ENCODE data around the gene PPARGC1A. TPM values are rescaled to one million over a fixed set of nuclear protein-coding genes. Genes with fewer than 3 reads are reported as not detected.

The PPARGC1A gene
- total and polyA plus RNA-seq, 8 donors = 2.7 to 12.2 (median 8.1) TPM

DNA sequence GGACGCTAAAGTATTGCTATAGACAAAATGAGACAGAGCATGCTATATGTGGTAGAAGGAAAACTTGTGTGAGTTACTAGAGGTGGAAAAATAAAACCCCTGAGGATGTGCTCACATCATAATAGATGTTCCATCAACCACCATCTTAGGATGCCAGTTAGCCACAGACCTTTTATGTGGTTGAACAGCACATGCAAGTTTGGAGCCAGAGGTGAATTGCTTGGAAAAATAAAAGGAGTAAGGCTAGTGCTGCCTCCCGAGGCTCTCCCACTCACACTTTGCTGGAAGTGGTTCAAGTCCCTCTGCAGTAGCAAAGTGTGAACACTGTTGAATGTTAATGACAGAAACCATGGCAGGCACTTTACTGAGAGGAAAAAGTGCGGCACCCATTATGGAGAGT, 39.4 kb upstream of the PPARGC1A start:
- FAIRE-seq (no peak), DNase-seq (no peak), ATAC-seq (no peak)
- Histone ChIP-seq H3K27ac (no peak overlapping the region), H3K4me1 (no peaks in the 10 kb centered on the region), H3K27me3 (no peaks in the 10 kb centered on the region), H3K9me3 (no peaks in the 10 kb centered on the region), H3K4me3 (no peak overlapping the region), H3K36me3 (no peaks in the 10 kb centered on the region)
- 65 to 79% methylated on average over 3 of the region's 3 CpGs for WGBS, 2 donors
- TF ChIP-seq, protein P1, sequence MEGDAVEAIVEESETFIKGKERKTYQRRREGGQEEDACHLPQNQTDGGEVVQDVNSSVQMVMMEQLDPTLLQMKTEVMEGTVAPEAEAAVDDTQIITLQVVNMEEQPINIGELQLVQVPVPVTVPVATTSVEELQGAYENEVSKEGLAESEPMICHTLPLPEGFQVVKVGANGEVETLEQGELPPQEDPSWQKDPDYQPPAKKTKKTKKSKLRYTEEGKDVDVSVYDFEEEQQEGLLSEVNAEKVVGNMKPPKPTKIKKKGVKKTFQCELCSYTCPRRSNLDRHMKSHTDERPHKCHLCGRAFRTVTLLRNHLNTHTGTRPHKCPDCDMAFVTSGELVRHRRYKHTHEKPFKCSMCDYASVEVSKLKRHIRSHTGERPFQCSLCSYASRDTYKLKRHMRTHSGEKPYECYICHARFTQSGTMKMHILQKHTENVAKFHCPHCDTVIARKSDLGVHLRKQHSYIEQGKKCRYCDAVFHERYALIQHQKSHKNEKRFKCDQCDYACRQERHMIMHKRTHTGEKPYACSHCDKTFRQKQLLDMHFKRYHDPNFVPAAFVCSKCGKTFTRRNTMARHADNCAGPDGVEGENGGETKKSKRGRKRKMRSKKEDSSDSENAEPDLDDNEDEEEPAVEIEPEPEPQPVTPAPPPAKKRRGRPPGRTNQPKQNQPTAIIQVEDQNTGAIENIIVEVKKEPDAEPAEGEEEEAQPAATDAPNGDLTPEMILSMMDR (IDR thresholded peaks at IDR 0.05) = no peak
- intact Hi-C loops (cut with DNase I) = no loop called here

DNA sequence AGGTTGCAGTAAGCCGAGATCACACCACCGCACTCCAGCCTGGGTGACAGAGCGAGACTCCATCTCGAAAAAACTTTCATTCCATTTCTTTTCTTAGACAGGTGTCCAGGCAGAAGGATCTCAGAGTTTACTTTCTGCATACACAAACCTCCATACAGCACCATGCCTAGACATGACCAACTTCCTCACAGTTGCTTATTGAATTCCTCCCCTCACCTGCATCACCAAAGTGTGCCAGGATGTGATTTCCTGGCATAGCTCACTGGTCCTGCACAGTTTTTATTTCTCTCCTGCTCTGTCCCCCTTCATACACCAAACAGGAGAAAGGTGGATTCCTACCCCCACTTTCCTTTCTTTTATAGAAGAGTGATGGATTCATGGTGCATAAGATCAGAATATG, 34.7 kb upstream of the PPARGC1A start:
- Histone ChIP-seq H3K4me3 (no peak overlapping the region), H3K27ac (no peak overlapping the region), H3K27me3 (no peaks in the 10 kb centered on the region), H3K9me3 (no peaks in the 10 kb centered on the region), H3K4me1 (no peaks in the 10 kb centered on the region), H3K36me3 (no peaks in the 10 kb centered on the region)
- 77 to 87% methylated on average over 4 of the region's 4 CpGs for WGBS, 2 donors
- DNase-seq = no peak
- FAIRE-seq = no peak
- TF ChIP-seq, protein P1 (IDR thresholded peaks at IDR 0.05) = no peak
- ATAC-seq = no peak
- intact Hi-C loops (cut with DNase I) = no loop called here

DNA sequence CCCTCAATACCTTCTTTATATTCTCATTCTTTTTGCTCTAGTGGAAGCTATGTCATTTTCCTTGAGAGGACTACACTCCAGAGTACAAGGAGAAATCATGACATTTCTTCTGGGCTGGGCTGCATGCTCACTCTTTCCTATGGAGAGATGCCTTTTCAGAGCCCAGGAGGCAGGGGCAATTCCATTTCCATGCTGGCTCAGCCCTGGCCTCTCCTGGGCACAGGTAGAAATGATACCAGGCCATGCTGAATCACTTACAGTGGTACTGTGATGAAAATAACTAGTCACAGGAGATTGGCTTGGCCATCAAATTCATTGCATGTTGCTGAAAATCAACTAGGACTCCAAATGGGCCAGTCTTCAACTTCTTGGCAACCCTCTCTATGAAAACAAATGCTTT, 34.0 kb upstream of the PPARGC1A start:
- TF ChIP-seq, protein P1 (IDR thresholded peaks at IDR 0.05) = no peak
- no peaks in the 10 kb centered on the region for H3K36me3 ChIP-seq
- FAIRE-seq (no peak), DNase-seq (no peak), ATAC-seq (no peak)
- no peaks in the 10 kb centered on the region for H3K9me3 ChIP-seq
- intact Hi-C loops (cut with DNase I) = no loop called here
- H3K4me1 ChIP-seq = no peaks in the 10 kb centered on the region
- no peak overlapping the region for H3K4me3 ChIP-seq
- no peaks in the 10 kb centered on the region for H3K27me3 ChIP-seq
- no peak overlapping the region for H3K27ac ChIP-seq

DNA sequence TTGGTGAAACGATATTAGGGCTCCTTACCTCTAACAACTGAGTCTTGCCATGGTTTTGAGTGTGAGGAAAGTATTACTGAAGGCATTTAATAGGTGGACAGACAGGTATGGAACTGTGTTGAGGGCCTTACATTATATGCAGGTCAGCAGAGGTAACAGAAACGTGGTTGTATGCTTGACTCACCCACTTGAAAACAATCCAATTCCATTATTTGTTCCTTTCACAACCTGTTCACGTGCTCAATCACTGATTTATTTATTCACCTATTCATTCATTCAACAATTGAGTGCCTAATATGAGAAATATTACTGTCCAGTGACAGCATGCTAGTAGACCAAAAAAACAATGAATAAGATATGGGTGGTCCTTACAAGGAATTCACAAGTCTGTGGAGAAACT, 33.3 kb upstream of the PPARGC1A start:
- Histone ChIP-seq H3K36me3 (no peaks in the 10 kb centered on the region), H3K4me3 (no peak overlapping the region), H3K9me3 (no peaks in the 10 kb centered on the region), H3K27me3 (no peaks in the 10 kb centered on the region), H3K27ac (no peak overlapping the region), H3K4me1 (no peaks in the 10 kb centered on the region)
- intact Hi-C loops (cut with DNase I) = no loop called here
- peak in 1 of 4 donors; percentile 27 for ATAC-seq
- TF ChIP-seq, protein P1 (IDR thresholded peaks at IDR 0.05) = no peak
- 27 to 32% methylated on average over 3 of the region's 3 CpGs for WGBS, 2 donors
- FAIRE-seq = no peak
- DNase-seq = no peak

DNA sequence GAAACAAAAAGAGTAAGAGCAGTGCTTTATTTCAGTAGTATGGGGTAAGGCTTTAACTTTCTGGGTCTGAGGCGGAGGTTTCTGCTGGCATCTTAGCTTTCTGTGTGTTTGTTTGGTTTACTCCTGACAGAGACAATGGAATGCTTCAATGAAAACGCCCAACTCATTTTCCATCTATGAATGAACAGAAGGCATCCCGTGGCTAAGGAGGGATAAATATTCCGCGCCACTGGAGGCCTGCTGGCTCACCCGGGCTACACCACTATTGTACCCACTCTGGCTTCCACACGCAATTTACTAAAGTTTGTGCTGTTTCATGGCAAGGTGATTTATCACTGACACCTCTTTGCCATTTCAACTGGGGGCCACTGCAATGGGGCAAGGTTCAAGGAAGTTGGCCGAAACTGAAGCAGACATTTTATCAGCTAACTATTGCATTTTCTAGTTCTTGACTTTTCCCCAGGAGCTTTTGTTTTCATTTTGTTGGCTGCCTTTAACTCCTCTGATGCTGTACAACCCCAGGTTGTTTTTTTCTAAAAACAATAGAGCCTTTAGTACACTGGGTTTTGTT, 32.8 kb upstream of the PPARGC1A start:
- TF ChIP-seq, protein P1 (IDR thresholded peaks at IDR 0.05) = no peak
- Histone ChIP-seq H3K27me3 (no peaks in the 10 kb centered on the region), H3K36me3 (no peaks in the 10 kb centered on the region), H3K4me3 (no peak overlapping the region), H3K27ac (no peak overlapping the region), H3K9me3 (no peaks in the 10 kb centered on the region), H3K4me1 (no peaks in the 10 kb centered on the region)
- FAIRE-seq (no peak), ATAC-seq (no peak), DNase-seq (no peak)
- intact Hi-C loops (cut with DNase I) = no loop called here
- WGBS, 2 donors = 62 to 67% methylated on average over 8 of the region's 8 CpGs

Data from pancreas (tissue), 10 donors.